HepG2 (cell line): ENCODE results near the gene PLEKHG4B. TPM values are rescaled to one million over a fixed set of nuclear protein-coding genes. Genes with fewer than 3 reads are reported as not detected.
"Not testable (repeated sequence)": the region's sequence is repeated elsewhere in the genome, so short reads cannot be mapped to it uniquely, and the experiment has no call there.

Source experiments
- ATAC-seq: fragments of 200-7000 bp; cut with Tn5 transposase; 3 replicates; pipeline ENCODE4 v1.9.1; 2020; ENCODE audit warnings: mild to moderate bottlenecking, moderate library complexity
- BruUV-seq: library from RNA; stranded (reverse); fragments of 400-500 nt; replicated peaks from 2 replicates; lab custom pipeline; 2021; lab: Mats Ljungman, UMichigan
- CTCF ChIA-PET: fragments of 300-600 bp; formaldehyde crosslinking; extraction: SDS; loops from one replicate; lab custom pipeline; 2021; ENCODE audit warnings: low total read pairs, inconsistent platforms, low intra/inter-chr PET ratio; lab: Yijun Ruan, JAX
- POLR2A ChIA-PET: fragments of 350-600 bp; sonication (Branson Sonifier 250); formaldehyde crosslinking; loops from one replicate; lab custom pipeline; 2020; ENCODE audit warnings: antibody characterized with exemption, inconsistent platforms; lab: Yijun Ruan, JAX
- DNase-seq: peaks from one replicate; pipeline ENCODE4 v3.0.0-alpha.2; 2015; ENCODE audit warnings: low spot score
- FAIRE-seq: peaks from 3 replicates; lab custom pipeline; 2011; peaks lifted over from hg19 to GRCh38; lab: Jason Lieb, UNC
- H2AFZ ChIP-seq: one replicate; pipeline ENCODE4 v1.6.1; 2011; ENCODE audit warnings: low read length, inconsistent platforms
- H3K27ac ChIP-seq: fragments of 300-600 bp; 3 replicates; pipeline ENCODE4 v1.8.0; 2011; ENCODE audit warnings: mixed run types, mild to moderate bottlenecking, mixed read lengths, low read length, inconsistent platforms; ENCODE audit not compliant: insufficient read depth; ENCODE audit errors: extremely low read length
- H3K27me3 ChIP-seq, 2 experiments: fragments of 200-600 bp in 1 of 2; 2 replicates in 1 of 2; 3 replicates in 1 of 2; pipeline versions ENCODE4 v1.6.0 to v1.8.0; 2011; ENCODE audit warnings: low read length in 2 of 2, mild to moderate bottlenecking in 2 of 2, moderate library complexity in 2 of 2, inconsistent platforms in 1 of 2; ENCODE audit not compliant: insufficient read depth in 2 of 2, control insufficient read depth in 1 of 2
- H3K36me3 ChIP-seq, 2 experiments: fragments of 200-600 bp in 1 of 2; replicated peaks in 1 of 2; 2 replicates in 1 of 2; 3 replicates in 1 of 2; pipeline versions ENCODE4 v1.5.1 to v1.8.0; 2011; ENCODE audit warnings: low read length in 2 of 2, inconsistent platforms in 1 of 2; ENCODE audit not compliant: insufficient read depth in 2 of 2, control insufficient read depth in 1 of 2
- H3K4me1 ChIP-seq: 2 replicates; pipeline ENCODE4 v1.5.1; 2012; ENCODE audit warnings: low read length, inconsistent platforms; ENCODE audit not compliant: insufficient read depth
- H3K4me2 ChIP-seq: 2 replicates; pipeline ENCODE4 v1.6.0; 2011; ENCODE audit warnings: low read depth, low read length, inconsistent platforms
- H3K4me3 ChIP-seq, 3 experiments: fragments of 200-600 bp in 1 of 3; sonication (generic), shearing (Covaris generic) in 1 of 3; replicated peaks in 1 of 3; 2 replicates each; pipeline ENCODE4 v1.5.1; 2011 to 2016; ENCODE audit warnings: low read length in 3 of 3, inconsistent platforms in 2 of 3, low read depth in 2 of 3, mild to moderate bottlenecking in 2 of 3, control low read depth in 1 of 3, mixed read lengths in 1 of 3; ENCODE audit not compliant: insufficient read depth in 1 of 3
- H3K79me2 ChIP-seq: one replicate; pipeline ENCODE4 v1.6.1; 2011; ENCODE audit warnings: low read length, inconsistent platforms; ENCODE audit not compliant: insufficient read depth
- H3K9ac ChIP-seq: 2 replicates; pipeline ENCODE4 v1.6.0; 2011; ENCODE audit warnings: mild to moderate bottlenecking, low read depth, low read length, inconsistent platforms; ENCODE audit not compliant: insufficient read depth
- H3K9me3 ChIP-seq: 2 replicates; pipeline ENCODE4 v1.5.1; 2012; ENCODE audit warnings: mild to moderate bottlenecking, low read length
- H4K20me1 ChIP-seq: 2 replicates; pipeline ENCODE4 v1.6.0; 2011; ENCODE audit warnings: inconsistent platforms, mild to moderate bottlenecking, low read length, moderate library complexity; ENCODE audit not compliant: insufficient read depth
- NR2C2 ChIP-seq: sonication (generic); formaldehyde crosslinking; IDR thresholded peaks from 2 replicates; pipeline ENCODE4 v1.4.0; 2020; ENCODE audit warnings: missing genetic modification reagents, mild to moderate bottlenecking, moderate library complexity, borderline replicate concordance
- NR2F6 ChIP-seq, 2 experiments: IDR thresholded peaks; 2 replicates each; pipeline ENCODE4 v1.6.1; 2016; ENCODE audit warnings: antibody characterized with exemption in 1 of 2, mild to moderate bottlenecking in 1 of 2
- PCBP2 ChIP-seq: fragments of 200-400 bp; formaldehyde crosslinking; optimal IDR thresholded peaks from 2 replicates; pipeline ENCODE3; 2018; ENCODE audit warnings: low read length, low read depth; ENCODE audit not compliant: poor library complexity, severe bottlenecking
- ZNF557 ChIP-seq: sonication (generic); formaldehyde crosslinking; IDR thresholded peaks from 2 replicates; pipeline ENCODE4 v1.4.0; 2020; ENCODE audit warnings: missing genetic modification reagents
- WGBS: methylation state at CpG from one replicate; pipeline ENCODE4 v1.1.6; 2017; ENCODE audit warnings: low lambda C conversion rate; 5-methylcytosine and 5-hydroxymethylcytosine counted together
- in situ Hi-C: cut with HindIII; loops from 2 replicates; pipeline ENCODE4 v1.10.0; 2017; ENCODE audit warnings: low pct_unique_long_range_greater_than_20kb; ENCODE audit not compliant: extremely low pct_ligation_motif_present
- intact Hi-C: fragments of 100-400 bp; cut with micrococcal nuclease; formaldehyde crosslinking; loops from one replicate; pipeline ENCODE4 v1.10.0; 2022; ENCODE audit not compliant: unreplicated experiment
- polyA plus RNA-seq, 8 experiments: library from polyadenylated mRNA; depleted of rRNA in 3 of 8; stranded (reverse) in 7 of 8; unstranded in 1 of 8; fragments of >200 nt; fragmentation: Illumina TruSeq in 4 of 8; extraction: Trizol in 4 of 8; gene quantifications; 2 replicates each; pipeline versions ENCODE4 v1.2.1 to v1.2.3, GENCODE V29; 2011 to 2016; ENCODE audit warnings: low read depth in 4 of 8, missing spikeins in 1 of 8, mixed read lengths in 1 of 8; ENCODE audit not compliant: insufficient read depth in 1 of 8
- total RNA-seq, 5 experiments: library from RNA; depleted of rRNA; stranded (reverse); fragments of >200 nt; fragmentation: Illumina TruSeq; extraction: Trizol; gene quantifications; 2 replicates each; pipeline ENCODE4 v1.2.3, GENCODE V29; 2016; ENCODE audit warnings: low read depth in 1 of 5

PLEKHG4B gene
- total and polyA plus RNA-seq, 2 of the 13 experiments (the other 11 are each of a cell fraction or from before 2014, with no cell fraction given) = 0.09 TPM; not detected in 1

- CTCF ChIA-PET; H4K20me1 ChIP-seq; BruUV-seq; H3K4me1 ChIP-seq; H3K4me2 ChIP-seq; H3K9me3 ChIP-seq; H3K36me3 ChIP-seq; DNase-seq; POLR2A ChIA-PET; H3K79me2 ChIP-seq; ATAC-seq; H3K27ac ChIP-seq; in situ Hi-C loops; intact Hi-C loops; H3K9ac ChIP-seq; FAIRE-seq; H3K4me3 ChIP-seq; H2AFZ ChIP-seq; TF ChIP-seq NR2F6 (CRISPR knock-in tag; IDR thresholded peaks at IDR 0.05): not testable (repeated sequence)
- peaks cover 1 to 21% of the 10 kb centered on the region in 2 experiments; a peak in 4 of 5 replicates for H3K27me3 ChIP-seq
- TF ChIP-seq NR2F6 (IDR thresholded peaks at IDR 0.05) (peak; percentile 58; the same call in 1 of the 2 replicates), NR2C2 (CRISPR knock-in tag) (peak; percentile 75)
- WGBS = 76% methylated on average over 2 of the region's 5 CpGs
Measured at GRCh38 chr5:49530-49929, 42.4 kb upstream of the PLEKHG4B start.

- CTCF ChIA-PET = no interaction called here
- no peak for FAIRE-seq
- Histone ChIP-seq H2AFZ (no peak overlapping the region), H3K9ac (no peak overlapping the region), H3K9me3 (no peaks in the 10 kb centered on the region), H3K4me3 (no peak overlapping the region), H3K79me2 (no peaks in the 10 kb centered on the region), H3K36me3 (no peaks in the 10 kb centered on the region), H3K27me3 (peaks cover 1 to 23% of the 10 kb centered on the region in 2 experiments; a peak in 3 of 5 replicates), H3K4me2 (no peak overlapping the region), H3K27ac (no peak overlapping the region), H4K20me1 (no peaks in the 10 kb centered on the region), H3K4me1 (no peaks in the 10 kb centered on the region)
- no peak for TF ChIP-seq ZNF557 (CRISPR knock-in tag)
- peak; percentile 92 for TF ChIP-seq PCBP2
- in situ Hi-C loops (no loop called here), intact Hi-C loops (no loop called here)
- ATAC-seq = no peak
- POLR2A ChIA-PET = no interaction called here
- 31% methylated on average over 8 of the region's 8 CpGs for WGBS
- no TSS peak for BruUV-seq
- DNase-seq = no peak
Measured at GRCh38 chr5:49953-50544, 41.9 kb upstream of the PLEKHG4B start.
